ENCODE data around the gene STIL.

DNA sequence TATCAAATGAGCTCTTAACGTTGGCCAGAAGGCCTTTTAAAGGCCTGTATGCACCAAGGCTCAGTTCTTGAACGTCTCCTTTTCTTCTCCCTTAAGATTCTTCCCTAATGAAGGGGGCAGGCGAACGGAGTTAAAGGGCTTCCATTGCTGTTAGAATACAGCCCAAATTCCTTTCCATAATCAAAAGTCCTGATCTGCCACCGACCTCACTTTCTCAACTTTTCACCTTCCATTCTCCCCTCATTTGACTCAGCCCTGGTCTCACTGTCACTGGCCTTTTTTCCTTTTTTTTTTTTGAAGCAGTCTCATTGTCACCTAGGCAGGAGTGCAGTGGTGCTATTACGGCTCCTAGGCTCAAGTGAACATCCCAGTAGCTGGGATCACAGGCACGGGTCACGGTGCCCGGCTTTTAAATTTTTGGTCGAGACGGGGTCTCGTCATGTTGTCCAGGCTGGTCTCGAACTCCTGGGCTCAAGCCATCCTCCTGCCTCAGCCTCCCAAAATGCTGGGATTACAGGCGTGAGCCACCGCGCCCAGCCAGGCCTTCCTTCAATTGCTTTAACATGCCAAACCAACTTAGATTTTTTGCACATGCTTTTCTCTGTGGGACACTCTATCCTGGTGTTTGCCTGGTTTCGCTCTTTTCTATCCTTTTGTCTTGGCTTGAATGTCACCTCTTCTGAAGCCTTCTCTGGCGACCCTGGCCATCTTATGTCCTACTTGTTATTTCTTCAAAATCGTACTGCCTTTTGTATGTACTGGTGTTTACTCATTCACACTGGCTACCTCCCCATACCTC, 19.0 kb upstream of the STIL start:
- TF ChIP-seq CTCF (IDR thresholded peaks at IDR 0.05; ENCODE audit: extremely low read depth in 1 of 2, insufficient read depth in 1 of 2, low read depth in 1 of 2, low read length in 2 of 2) (no peak), POLR2AphosphoS5 (IDR thresholded peaks at IDR 0.05; ENCODE audit: insufficient read depth, low read depth, low read length) (no peak), EZH2 (IDR thresholded peaks at IDR 0.05; ENCODE audit: borderline replicate concordance, low read depth, low read length, severe bottlenecking) (no peak), MYC (IDR thresholded peaks at IDR 0.05; ENCODE audit: low read depth, low read length) (no peak), GATA2 (IDR thresholded peaks at IDR 0.05; ENCODE audit: insufficient read depth, insufficient read length, low read depth, low read length) (no peak)
- TF ChIP-seq, protein P1, sequence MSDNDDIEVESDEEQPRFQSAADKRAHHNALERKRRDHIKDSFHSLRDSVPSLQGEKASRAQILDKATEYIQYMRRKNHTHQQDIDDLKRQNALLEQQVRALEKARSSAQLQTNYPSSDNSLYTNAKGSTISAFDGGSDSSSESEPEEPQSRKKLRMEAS (IDR thresholded peaks at IDR 0.05; ENCODE audit: insufficient read depth, insufficient read length): no peak
